ENCODE measurements around the gene CDC25C. TPM values are rescaled to one million over a fixed set of nuclear protein-coding genes. Genes with fewer than 3 reads are reported as not detected.

Gene CDC25C
- total and polyA plus RNA-seq, 9 of the 15 experiments (the other 6 are each of a cell fraction or from before 2014, with no cell fraction given): 19.1 to 63.7 (median 31.9) TPM

GRCh38 chr5:138272681-138273080 is 58.9 kb downstream of the CDC25C start:
- Histone ChIP-seq H3K27me3 (ENCODE audit: control insufficient read depth in 2 of 2, insufficient read depth in 2 of 2, low read length in 2 of 2) (peaks cover 3 to 7% of the 10 kb centered on the region in 2 experiments; a peak in 2 of 5 replicates), H3K9me3 (replicated peaks; ENCODE audit: control insufficient read depth, insufficient read depth, low read depth, low read length) (no peaks in the 10 kb centered on the region), H3K27ac (ENCODE audit: extremely low read depth, low read depth, low read length) (no peak overlapping the region), H4K20me1 (replicated peaks; ENCODE audit: control insufficient read depth, insufficient read depth, low read length) (peaks cover 5% of the 10 kb centered on the region; the same call in 1 of the 2 replicates), H2AFZ (ENCODE audit: low read depth, low read length) (no peak overlapping the region), H3K36me3 (ENCODE audit: control insufficient read depth, insufficient read depth, low read length) (no peaks in the 10 kb centered on the region), H3K9me1 (ENCODE audit: control insufficient read depth, insufficient read depth, low read length) (no peaks in the 10 kb centered on the region), H3K79me2 (ENCODE audit: control insufficient read depth, insufficient read depth, low read length) (no peaks in the 10 kb centered on the region), H3K9ac (ENCODE audit: insufficient read depth in 1 of 2, low read depth in 2 of 2, low read length in 2 of 2) (no peak overlapping the region), H3K4me2 (ENCODE audit: insufficient read depth, low read length) (no peak overlapping the region), H3K4me3 (no peak overlapping the region), H3K4me1 (replicated peaks in 1 of 2; ENCODE audit: control insufficient read depth in 2 of 2, insufficient read depth in 2 of 2, low read length in 2 of 2) (peaks cover 6 to 11% of the 10 kb centered on the region in 2 experiments; a peak in 3 of 5 replicates)
- TF ChIP-seq ZNF57 (CRISPR knock-in tag; IDR thresholded peaks at IDR 0.05): no peak
- TF ChIP-seq CSDE1 (IDR thresholded peaks at IDR 0.05): no peak
- no peak for TF ChIP-seq CBX2 (IDR thresholded peaks at IDR 0.05; ENCODE audit: insufficient read depth, low read length, poor library complexity, severe bottlenecking)
- FAIRE-seq: no peak
- CTCF ChIA-PET (ENCODE audit: low intra/inter-chr PET ratio): no interaction called here
- in situ Hi-C loops (cut with MboI): no loop called here
- intact Hi-C loops (cut with micrococcal nuclease): no loop called here
- 42% methylated on average over 4 of the region's 4 CpGs for WGBS (ENCODE audit: insufficient coverage, low coverage, missing lambda C conversion rate)
- no peak for ATAC-seq
- POLR2A ChIA-PET: no interaction called here
- DNase-seq (ENCODE audit: extremely low read depth in 1 of 4, low spot score in 3 of 4): no peak
- no TSS peak for BruUV-seq (replicated peaks)

GRCh38 chr5:138271281-138271680 is 60.3 kb downstream of the CDC25C start:
- H4K20me1 ChIP-seq (replicated peaks; ENCODE audit: control insufficient read depth, insufficient read depth, low read length): peaks cover 5% of the 10 kb centered on the region; the same call in 1 of the 2 replicates
- CTCF ChIA-PET (ENCODE audit: low intra/inter-chr PET ratio): no interaction called here
- no peak overlapping the region for H3K4me2 ChIP-seq (ENCODE audit: insufficient read depth, low read length)
- H2AFZ ChIP-seq (ENCODE audit: low read depth, low read length): no peak overlapping the region; the same call in 1 of the 2 replicates
- ATAC-seq (no peak), DNase-seq (ENCODE audit: extremely low read depth in 1 of 4, low spot score in 3 of 4) (no peak), FAIRE-seq (no peak)
- no peak overlapping the region for H3K27ac ChIP-seq (ENCODE audit: extremely low read depth, low read depth, low read length)
- no peaks in the 10 kb centered on the region for H3K79me2 ChIP-seq (ENCODE audit: control insufficient read depth, insufficient read depth, low read length)
- H3K36me3 ChIP-seq (ENCODE audit: control insufficient read depth, insufficient read depth, low read length): no peaks in the 10 kb centered on the region
- no peak overlapping the region for H3K9ac ChIP-seq (ENCODE audit: insufficient read depth in 1 of 2, low read depth in 2 of 2, low read length in 2 of 2)
- in situ Hi-C loops (cut with MboI): no loop called here
- TF ChIP-seq HDAC6 (IDR thresholded peaks at IDR 0.05; ENCODE audit: low read depth, low read length) (no peak), NR2C1 (IDR thresholded peaks at IDR 0.05) (0 out of 2 replicates have a peak, but pooled peaks have one; percentile 37), NR2C1 (tag; IDR thresholded peaks at IDR 0.05) (peak; percentile 54), PHB2 (IDR thresholded peaks at IDR 0.05; ENCODE audit: low read depth) (no peak), CREB5 (CRISPR knock-in tag; IDR thresholded peaks at IDR 0.05) (no peak), DEAF1 (CRISPR knock-in tag; IDR thresholded peaks at IDR 0.05) (no peak), JUNB (CRISPR knock-in tag; conservative IDR thresholded peaks at IDR 0.05) (no peak)
- H3K9me1 ChIP-seq (ENCODE audit: control insufficient read depth, insufficient read depth, low read length): no peaks in the 10 kb centered on the region
- intact Hi-C loops (cut with micrococcal nuclease): no loop called here
- H3K27me3 ChIP-seq (ENCODE audit: control insufficient read depth in 2 of 2, insufficient read depth in 2 of 2, low read length in 2 of 2): peaks cover 6 to 7% of the 10 kb centered on the region in 2 experiments; a peak in 2 of 5 replicates
- BruUV-seq (replicated peaks): no TSS peak
- no peak overlapping the region for H3K4me3 ChIP-seq
- POLR2A ChIA-PET: interaction anchor here (0.7 kb wide), 1 partner anchor 11 kb away, joined by 4 read pairs; no protein-coding TSS in a partner anchor
- no peaks in the 10 kb centered on the region for H3K9me3 ChIP-seq (replicated peaks; ENCODE audit: control insufficient read depth, insufficient read depth, low read depth, low read length)
- H3K4me1 ChIP-seq (replicated peaks in 1 of 2; ENCODE audit: control insufficient read depth in 2 of 2, insufficient read depth in 2 of 2, low read length in 2 of 2): peaks cover 6 to 11% of the 10 kb centered on the region in 2 experiments; a peak in 3 of 5 replicates
- 46% methylated on average over 5 of the region's 5 CpGs for WGBS (ENCODE audit: insufficient coverage, low coverage, missing lambda C conversion rate)

Measured in K562 (cell line).